Measurements from ENCODE around the gene RAD51B. TPM values are rescaled to one million over a fixed set of nuclear protein-coding genes. Genes with fewer than 3 reads are reported as not detected.

RAD51B gene
- total and polyA plus RNA-seq, 9 of the 15 experiments (the other 6 are each of a cell fraction or from before 2014, with no cell fraction given) = 8.5 to 17.3 (median 11.3) TPM

- Histone ChIP-seq H3K27ac (ENCODE audit: extremely low read depth, low read depth, low read length) (no peak overlapping the region), H3K9me3 (replicated peaks; ENCODE audit: control insufficient read depth, insufficient read depth, low read depth, low read length) (no peaks in the 10 kb centered on the region), H2AFZ (ENCODE audit: low read depth, low read length) (no peak overlapping the region), H4K20me1 (replicated peaks; ENCODE audit: control insufficient read depth, insufficient read depth, low read length) (no peaks in the 10 kb centered on the region), H3K9me1 (ENCODE audit: control insufficient read depth, insufficient read depth, low read length) (no peaks in the 10 kb centered on the region), H3K79me2 (ENCODE audit: control insufficient read depth, insufficient read depth, low read length) (no peaks in the 10 kb centered on the region), H3K27me3 (ENCODE audit: control insufficient read depth in 2 of 2, insufficient read depth in 2 of 2, low read length in 2 of 2) (no peaks in the 10 kb centered on the region), H3K4me3 (no peak overlapping the region), H3K9ac (ENCODE audit: insufficient read depth in 1 of 2, low read depth in 2 of 2, low read length in 2 of 2) (no peak overlapping the region), H3K4me2 (ENCODE audit: insufficient read depth, low read length) (no peak overlapping the region), H3K36me3 (ENCODE audit: control insufficient read depth, insufficient read depth, low read length) (no peaks in the 10 kb centered on the region), H3K4me1 (replicated peaks in 1 of 2; ENCODE audit: control insufficient read depth in 2 of 2, insufficient read depth in 2 of 2, low read length in 2 of 2) (no peaks in the 10 kb centered on the region; a peak in 1 of 5 replicates)
- FAIRE-seq = no peak
- POLR2A ChIA-PET = interaction anchor here (0.9 kb wide), 1 partner anchor 29 kb away, joined by 3 read pairs; no protein-coding TSS in a partner anchor
- WGBS (ENCODE audit: insufficient coverage, low coverage, missing lambda C conversion rate) = 29% methylated on average over 9 of the region's 9 CpGs
- intact Hi-C loops (cut with micrococcal nuclease) = no loop called here
- CTCF ChIA-PET (ENCODE audit: low intra/inter-chr PET ratio) = no interaction called here
- ATAC-seq = no peak
- no TSS peak for BruUV-seq (replicated peaks)
- in situ Hi-C loops (cut with MboI) = no loop called here
- DNase-seq (ENCODE audit: extremely low read depth in 1 of 4, low spot score in 3 of 4) = no peak
- no peak for TF ChIP-seq KDM4B (IDR thresholded peaks at IDR 0.05; ENCODE audit: borderline replicate concordance in 2 of 2, low read depth in 1 of 2)
- no peak for TF ChIP-seq TAL1 (IDR thresholded peaks at IDR 0.05)
- no peak for TF ChIP-seq KLF10 (CRISPR knock-in tag; IDR thresholded peaks at IDR 0.05)
- TF ChIP-seq ZNF551 (CRISPR knock-in tag; IDR thresholded peaks at IDR 0.05) = no peak
- no peak for TF ChIP-seq SNIP1 (IDR thresholded peaks at IDR 0.05; ENCODE audit: low read depth)
- TF ChIP-seq, protein P1, sequence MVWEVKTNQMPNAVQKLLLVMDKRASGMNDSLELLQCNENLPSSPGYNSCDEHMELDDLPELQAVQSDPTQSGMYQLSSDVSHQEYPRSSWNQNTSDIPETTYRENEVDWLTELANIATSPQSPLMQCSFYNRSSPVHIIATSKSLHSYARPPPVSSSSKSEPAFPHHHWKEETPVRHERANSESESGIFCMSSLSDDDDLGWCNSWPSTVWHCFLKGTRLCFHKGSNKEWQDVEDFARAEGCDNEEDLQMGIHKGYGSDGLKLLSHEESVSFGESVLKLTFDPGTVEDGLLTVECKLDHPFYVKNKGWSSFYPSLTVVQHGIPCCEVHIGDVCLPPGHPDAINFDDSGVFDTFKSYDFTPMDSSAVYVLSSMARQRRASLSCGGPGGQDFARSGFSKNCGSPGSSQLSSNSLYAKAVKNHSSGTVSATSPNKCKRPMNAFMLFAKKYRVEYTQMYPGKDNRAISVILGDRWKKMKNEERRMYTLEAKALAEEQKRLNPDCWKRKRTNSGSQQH (CRISPR knock-in tag; IDR thresholded peaks at IDR 0.05) = no peak
- no peak for TF ChIP-seq NR2C1 (IDR thresholded peaks at IDR 0.05)
- TF ChIP-seq NR2C1 (tag; IDR thresholded peaks at IDR 0.05) = no peak
- TF ChIP-seq RBFOX2 (IDR thresholded peaks at IDR 0.05; ENCODE audit: low read depth, low read length) = no peak
- TF ChIP-seq, protein P2, sequence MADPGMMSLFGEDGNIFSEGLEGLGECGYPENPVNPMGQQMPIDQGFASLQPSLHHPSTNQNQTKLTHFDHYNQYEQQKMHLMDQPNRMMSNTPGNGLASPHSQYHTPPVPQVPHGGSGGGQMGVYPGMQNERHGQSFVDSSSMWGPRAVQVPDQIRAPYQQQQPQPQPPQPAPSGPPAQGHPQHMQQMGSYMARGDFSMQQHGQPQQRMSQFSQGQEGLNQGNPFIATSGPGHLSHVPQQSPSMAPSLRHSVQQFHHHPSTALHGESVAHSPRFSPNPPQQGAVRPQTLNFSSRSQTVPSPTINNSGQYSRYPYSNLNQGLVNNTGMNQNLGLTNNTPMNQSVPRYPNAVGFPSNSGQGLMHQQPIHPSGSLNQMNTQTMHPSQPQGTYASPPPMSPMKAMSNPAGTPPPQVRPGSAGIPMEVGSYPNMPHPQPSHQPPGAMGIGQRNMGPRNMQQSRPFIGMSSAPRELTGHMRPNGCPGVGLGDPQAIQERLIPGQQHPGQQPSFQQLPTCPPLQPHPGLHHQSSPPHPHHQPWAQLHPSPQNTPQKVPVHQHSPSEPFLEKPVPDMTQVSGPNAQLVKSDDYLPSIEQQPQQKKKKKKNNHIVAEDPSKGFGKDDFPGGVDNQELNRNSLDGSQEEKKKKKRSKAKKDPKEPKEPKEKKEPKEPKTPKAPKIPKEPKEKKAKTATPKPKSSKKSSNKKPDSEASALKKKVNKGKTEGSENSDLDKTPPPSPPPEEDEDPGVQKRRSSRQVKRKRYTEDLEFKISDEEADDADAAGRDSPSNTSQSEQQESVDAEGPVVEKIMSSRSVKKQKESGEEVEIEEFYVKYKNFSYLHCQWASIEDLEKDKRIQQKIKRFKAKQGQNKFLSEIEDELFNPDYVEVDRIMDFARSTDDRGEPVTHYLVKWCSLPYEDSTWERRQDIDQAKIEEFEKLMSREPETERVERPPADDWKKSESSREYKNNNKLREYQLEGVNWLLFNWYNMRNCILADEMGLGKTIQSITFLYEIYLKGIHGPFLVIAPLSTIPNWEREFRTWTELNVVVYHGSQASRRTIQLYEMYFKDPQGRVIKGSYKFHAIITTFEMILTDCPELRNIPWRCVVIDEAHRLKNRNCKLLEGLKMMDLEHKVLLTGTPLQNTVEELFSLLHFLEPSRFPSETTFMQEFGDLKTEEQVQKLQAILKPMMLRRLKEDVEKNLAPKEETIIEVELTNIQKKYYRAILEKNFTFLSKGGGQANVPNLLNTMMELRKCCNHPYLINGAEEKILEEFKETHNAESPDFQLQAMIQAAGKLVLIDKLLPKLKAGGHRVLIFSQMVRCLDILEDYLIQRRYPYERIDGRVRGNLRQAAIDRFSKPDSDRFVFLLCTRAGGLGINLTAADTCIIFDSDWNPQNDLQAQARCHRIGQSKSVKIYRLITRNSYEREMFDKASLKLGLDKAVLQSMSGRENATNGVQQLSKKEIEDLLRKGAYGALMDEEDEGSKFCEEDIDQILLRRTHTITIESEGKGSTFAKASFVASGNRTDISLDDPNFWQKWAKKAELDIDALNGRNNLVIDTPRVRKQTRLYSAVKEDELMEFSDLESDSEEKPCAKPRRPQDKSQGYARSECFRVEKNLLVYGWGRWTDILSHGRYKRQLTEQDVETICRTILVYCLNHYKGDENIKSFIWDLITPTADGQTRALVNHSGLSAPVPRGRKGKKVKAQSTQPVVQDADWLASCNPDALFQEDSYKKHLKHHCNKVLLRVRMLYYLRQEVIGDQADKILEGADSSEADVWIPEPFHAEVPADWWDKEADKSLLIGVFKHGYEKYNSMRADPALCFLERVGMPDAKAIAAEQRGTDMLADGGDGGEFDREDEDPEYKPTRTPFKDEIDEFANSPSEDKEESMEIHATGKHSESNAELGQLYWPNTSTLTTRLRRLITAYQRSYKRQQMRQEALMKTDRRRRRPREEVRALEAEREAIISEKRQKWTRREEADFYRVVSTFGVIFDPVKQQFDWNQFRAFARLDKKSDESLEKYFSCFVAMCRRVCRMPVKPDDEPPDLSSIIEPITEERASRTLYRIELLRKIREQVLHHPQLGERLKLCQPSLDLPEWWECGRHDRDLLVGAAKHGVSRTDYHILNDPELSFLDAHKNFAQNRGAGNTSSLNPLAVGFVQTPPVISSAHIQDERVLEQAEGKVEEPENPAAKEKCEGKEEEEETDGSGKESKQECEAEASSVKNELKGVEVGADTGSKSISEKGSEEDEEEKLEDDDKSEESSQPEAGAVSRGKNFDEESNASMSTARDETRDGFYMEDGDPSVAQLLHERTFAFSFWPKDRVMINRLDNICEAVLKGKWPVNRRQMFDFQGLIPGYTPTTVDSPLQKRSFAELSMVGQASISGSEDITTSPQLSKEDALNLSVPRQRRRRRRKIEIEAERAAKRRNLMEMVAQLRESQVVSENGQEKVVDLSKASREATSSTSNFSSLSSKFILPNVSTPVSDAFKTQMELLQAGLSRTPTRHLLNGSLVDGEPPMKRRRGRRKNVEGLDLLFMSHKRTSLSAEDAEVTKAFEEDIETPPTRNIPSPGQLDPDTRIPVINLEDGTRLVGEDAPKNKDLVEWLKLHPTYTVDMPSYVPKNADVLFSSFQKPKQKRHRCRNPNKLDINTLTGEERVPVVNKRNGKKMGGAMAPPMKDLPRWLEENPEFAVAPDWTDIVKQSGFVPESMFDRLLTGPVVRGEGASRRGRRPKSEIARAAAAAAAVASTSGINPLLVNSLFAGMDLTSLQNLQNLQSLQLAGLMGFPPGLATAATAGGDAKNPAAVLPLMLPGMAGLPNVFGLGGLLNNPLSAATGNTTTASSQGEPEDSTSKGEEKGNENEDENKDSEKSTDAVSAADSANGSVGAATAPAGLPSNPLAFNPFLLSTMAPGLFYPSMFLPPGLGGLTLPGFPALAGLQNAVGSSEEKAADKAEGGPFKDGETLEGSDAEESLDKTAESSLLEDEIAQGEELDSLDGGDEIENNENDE (IDR thresholded peaks at IDR 0.05; ENCODE audit: low read depth, low read length) = no peak
Observed at GRCh38 chr14:68509188-68509983, 689.8 kb downstream of the RAD51B start.

All from K562 (cell line).